Testis (tissue), 3 donors: Measurements from ENCODE around the gene GALNT12. TPM values are rescaled to one million over a fixed set of nuclear protein-coding genes. Genes with fewer than 3 reads are reported as not detected.

ENCODE experiments used
- DNase-seq: peaks from one replicate; pipeline ENCODE4 v3.0.0-alpha.2; 2019
- H3K27ac ChIP-seq, 2 donors: fragments of 200-600 bp; sonication (generic); one replicate each; pipeline ENCODE4 v1.5.1; 2019
- H3K27me3 ChIP-seq: fragments of 200-600 bp; sonication (generic); one replicate; pipeline ENCODE4 v1.5.1; 2019
- H3K36me3 ChIP-seq: fragments of 200-600 bp; sonication (generic); one replicate; pipeline ENCODE4 v1.5.1; 2017; ENCODE audit warnings: low read depth; ENCODE audit errors: missing control alignments
- H3K4me1 ChIP-seq: fragments of 200-600 bp; sonication (generic); one replicate; pipeline ENCODE4 v1.5.1; 2019
- H3K4me3 ChIP-seq, 2 donors: fragments of 200-600 bp; sonication (generic); one replicate each; pipeline ENCODE4 v1.5.1; 2017 to 2019
- H3K9me3 ChIP-seq: fragments of 200-600 bp; sonication (generic); one replicate; pipeline ENCODE4 v1.5.1; 2017
- POLR2A ChIP-seq: fragments of 450-650 bp; IDR thresholded peaks from one replicate; pipeline ENCODE4 v1.6.1; 2017; ENCODE audit warnings: antibody characterized with exemption, mild to moderate bottlenecking, moderate library complexity
- WGBS, 2 donors: methylation state at CpG; one replicate each; pipeline ENCODE4 v1.1.5; 2018; 5-methylcytosine and 5-hydroxymethylcytosine counted together
- intact Hi-C: fragments of 100-400 bp; cut with DNase I; formaldehyde crosslinking; loops from one replicate; pipeline ENCODE4 v1.15.1; 2023; ENCODE audit warnings: low total_unique reads
- polyA plus RNA-seq: library from polyadenylated mRNA; stranded (reverse); fragments of 350-450 nt; fragmentation: Illumina TruSeq; extraction: RNeasy Lipid Tissue Mini Kit (QIAGEN cat#74804); gene quantifications from one replicate; pipeline ENCODE4 v1.2.3, GENCODE V29; 2014; ENCODE audit warnings: low read depth, low replicate concordance; ENCODE audit not compliant: insufficient read depth
- total RNA-seq, 2 donors: library from RNA; depleted of rRNA; stranded (reverse); fragments of >200 nt; gene quantifications; one replicate each; pipeline ENCODE4 v1.2.3, GENCODE V29; 2016
- TF ChIP-seq, protein P1 (sequence below), 3 experiments: fragments of 450-650 bp in 2 of 3; fragments of 200-600 bp in 1 of 3; sonication (generic) in 1 of 3; IDR thresholded peaks; one replicate each; pipeline ENCODE4 v1.5.1; 2016 to 2019; ENCODE audit warnings: antibody characterized with exemption in 3 of 3, mild to moderate bottlenecking in 2 of 3, moderate library complexity in 1 of 3

The GALNT12 gene
- total and polyA plus RNA-seq, 3 donors from 2014 or later, result 6.9 to 8.0 (median 7.5) TPM

DNA sequence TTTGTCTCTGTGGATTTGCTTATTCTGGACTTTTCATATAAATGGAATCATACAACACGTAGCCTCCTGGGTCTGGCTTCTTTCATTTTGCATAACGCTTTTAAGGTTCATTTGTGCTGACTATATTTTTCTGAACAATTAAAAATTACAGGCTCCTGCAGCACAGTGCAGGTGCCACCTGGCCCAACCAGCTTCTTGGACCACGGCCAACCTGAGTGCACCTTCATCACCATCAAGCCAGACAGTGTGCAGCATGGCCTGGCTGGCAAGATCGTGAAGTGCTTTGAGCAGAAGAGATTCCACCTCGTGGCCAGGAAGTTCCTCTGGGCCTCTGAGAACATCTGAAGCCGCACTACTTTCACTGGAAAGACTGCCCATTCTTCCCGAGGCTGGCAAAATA is 82.8 kb downstream of the GALNT12 start:
- Histone ChIP-seq H3K36me3 (no peaks in the 10 kb centered on the region), H3K9me3 (no peaks in the 10 kb centered on the region), H3K4me3 (no peak overlapping the region), H3K4me1 (peaks cover 12% of the 10 kb centered on the region), H3K27ac (no peak overlapping the region), H3K27me3 (no peaks in the 10 kb centered on the region)
- no peak for DNase-seq
- WGBS, 2 donors, result 56 to 57% methylated on average over 5 to 7 of the region's 7 CpGs
- TF ChIP-seq, protein P1, sequence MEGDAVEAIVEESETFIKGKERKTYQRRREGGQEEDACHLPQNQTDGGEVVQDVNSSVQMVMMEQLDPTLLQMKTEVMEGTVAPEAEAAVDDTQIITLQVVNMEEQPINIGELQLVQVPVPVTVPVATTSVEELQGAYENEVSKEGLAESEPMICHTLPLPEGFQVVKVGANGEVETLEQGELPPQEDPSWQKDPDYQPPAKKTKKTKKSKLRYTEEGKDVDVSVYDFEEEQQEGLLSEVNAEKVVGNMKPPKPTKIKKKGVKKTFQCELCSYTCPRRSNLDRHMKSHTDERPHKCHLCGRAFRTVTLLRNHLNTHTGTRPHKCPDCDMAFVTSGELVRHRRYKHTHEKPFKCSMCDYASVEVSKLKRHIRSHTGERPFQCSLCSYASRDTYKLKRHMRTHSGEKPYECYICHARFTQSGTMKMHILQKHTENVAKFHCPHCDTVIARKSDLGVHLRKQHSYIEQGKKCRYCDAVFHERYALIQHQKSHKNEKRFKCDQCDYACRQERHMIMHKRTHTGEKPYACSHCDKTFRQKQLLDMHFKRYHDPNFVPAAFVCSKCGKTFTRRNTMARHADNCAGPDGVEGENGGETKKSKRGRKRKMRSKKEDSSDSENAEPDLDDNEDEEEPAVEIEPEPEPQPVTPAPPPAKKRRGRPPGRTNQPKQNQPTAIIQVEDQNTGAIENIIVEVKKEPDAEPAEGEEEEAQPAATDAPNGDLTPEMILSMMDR (IDR thresholded peaks at IDR 0.05), result no peak
- TF ChIP-seq POLR2A, result no peak
- intact Hi-C loops, result no loop called here

DNA sequence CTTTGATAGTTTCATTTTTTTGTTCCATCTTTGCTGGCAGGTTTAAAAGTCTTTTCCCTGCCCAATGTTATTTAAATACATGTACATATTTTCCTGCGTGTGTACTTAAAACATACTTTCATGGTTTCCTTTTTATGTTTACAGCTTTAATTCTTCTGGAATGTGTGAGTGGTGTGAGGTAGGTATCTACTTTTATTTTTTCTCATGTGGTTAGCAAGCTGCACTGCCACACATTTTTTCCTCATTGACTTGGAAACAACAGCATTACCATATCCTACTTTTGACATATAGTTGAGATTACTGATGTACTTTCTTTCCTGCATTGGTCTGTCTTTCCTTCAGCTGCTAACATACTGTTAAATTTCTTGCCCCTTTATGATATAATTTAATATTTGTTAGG is 84.8 kb downstream of the GALNT12 start:
- 89 to 91% methylated on average over 1 of the region's 1 CpG for WGBS, 2 donors
- H3K27ac ChIP-seq, result no peak overlapping the region
- H3K4me3 ChIP-seq, result no peak overlapping the region
- H3K36me3 ChIP-seq, result no peaks in the 10 kb centered on the region
- intact Hi-C loops, result no loop called here
- no peaks in the 10 kb centered on the region for H3K9me3 ChIP-seq
- H3K4me1 ChIP-seq, result peaks cover under 1% of the 10 kb centered on the region
- no peak for DNase-seq
- no peaks in the 10 kb centered on the region for H3K27me3 ChIP-seq
- TF ChIP-seq, protein P1 (IDR thresholded peaks at IDR 0.05), result no peak
- no peak for TF ChIP-seq POLR2A

DNA sequence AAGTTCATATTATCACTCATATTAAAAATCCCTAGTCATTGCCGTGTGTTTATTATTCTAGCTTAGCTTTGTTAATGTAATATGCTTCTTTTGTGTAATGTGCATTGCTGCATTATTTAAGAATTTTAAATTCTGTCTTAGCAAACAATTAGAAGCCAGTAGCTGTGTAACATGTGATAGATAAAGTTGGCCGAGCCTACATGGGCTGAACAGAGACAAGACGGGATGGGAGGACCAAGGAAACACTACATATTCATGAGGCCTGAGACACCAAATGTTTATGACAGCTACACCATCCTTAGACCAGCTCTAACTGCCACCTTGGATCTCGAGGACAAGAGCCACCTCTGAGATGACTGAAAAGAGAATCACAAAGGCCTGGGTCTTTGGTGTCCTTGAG is 85.2 kb downstream of the GALNT12 start:
- WGBS, 2 donors, result 78 to 86% methylated on average over 4 of the region's 4 CpGs
- Histone ChIP-seq H3K4me1 (no peaks in the 10 kb centered on the region), H3K36me3 (no peaks in the 10 kb centered on the region), H3K4me3 (no peak overlapping the region), H3K9me3 (no peaks in the 10 kb centered on the region), H3K27ac (no peak overlapping the region), H3K27me3 (no peaks in the 10 kb centered on the region)
- intact Hi-C loops, result no loop called here
- no peak for DNase-seq
- no peak for TF ChIP-seq POLR2A
- TF ChIP-seq, protein P1 (IDR thresholded peaks at IDR 0.05), result no peak

DNA sequence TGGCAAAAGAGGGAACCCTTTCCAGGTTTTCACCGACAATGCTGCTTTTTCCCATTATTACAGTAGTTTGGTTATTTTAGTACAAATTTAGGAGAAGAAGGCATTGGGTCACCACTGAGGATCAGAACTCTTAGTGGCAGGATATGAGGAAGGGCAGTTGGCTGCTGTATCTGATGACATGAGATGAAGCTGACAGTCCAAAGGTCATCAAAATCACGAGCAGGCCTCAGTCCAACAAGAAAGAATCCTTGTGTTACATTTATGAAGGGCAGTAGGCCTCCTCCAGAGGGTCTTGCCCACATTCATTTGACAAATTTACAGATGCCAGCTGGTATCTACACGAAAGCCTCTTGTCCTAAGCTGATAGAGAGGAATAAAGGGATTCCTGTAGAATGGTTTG is 86.7 kb downstream of the GALNT12 start:
- Histone ChIP-seq H3K4me1 (no peaks in the 10 kb centered on the region), H3K27ac (no peak overlapping the region), H3K36me3 (no peaks in the 10 kb centered on the region), H3K27me3 (no peaks in the 10 kb centered on the region), H3K4me3 (no peak overlapping the region), H3K9me3 (no peaks in the 10 kb centered on the region)
- intact Hi-C loops, result no loop called here
- TF ChIP-seq, protein P1 (IDR thresholded peaks at IDR 0.05), result no peak
- TF ChIP-seq POLR2A, result no peak
- no peak for DNase-seq
- 80 to 83% methylated on average over 3 of the region's 3 CpGs for WGBS, 2 donors

DNA sequence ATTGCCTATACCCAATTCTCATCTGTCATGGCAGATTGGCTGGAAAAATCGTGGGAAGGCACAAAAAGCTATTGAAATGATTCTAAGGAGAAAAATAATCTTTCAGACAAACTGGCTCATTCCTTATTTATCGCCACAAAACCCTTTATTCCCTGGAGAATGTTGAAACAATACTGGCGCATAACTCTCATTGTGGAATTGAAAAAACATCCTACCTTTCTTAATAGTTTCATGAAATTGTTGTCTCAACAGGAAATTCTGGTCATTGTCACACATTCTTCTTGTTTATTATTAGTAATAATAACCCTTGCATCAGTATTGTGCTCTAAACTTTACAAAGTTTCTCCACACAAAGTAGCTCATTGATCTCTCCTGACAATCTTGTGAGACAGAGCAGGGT is 87.3 kb downstream of the GALNT12 start:
- H3K27me3 ChIP-seq, result no peaks in the 10 kb centered on the region
- no peak overlapping the region for H3K4me3 ChIP-seq
- no peaks in the 10 kb centered on the region for H3K4me1 ChIP-seq
- no peak for DNase-seq
- TF ChIP-seq, protein P1 (IDR thresholded peaks at IDR 0.05), result no peak
- no peak for TF ChIP-seq POLR2A
- H3K27ac ChIP-seq, result no peak overlapping the region
- intact Hi-C loops, result no loop called here
- WGBS, 2 donors, result 84 to 92% methylated on average over 3 of the region's 3 CpGs
- H3K9me3 ChIP-seq, result no peaks in the 10 kb centered on the region
- no peaks in the 10 kb centered on the region for H3K36me3 ChIP-seq
